ENCODE results near the gene MKRN3.

The MKRN3 gene

GRCh38 chr15:23599053-23599452 lies 33.6 kb downstream of the MKRN3 start:
- no peak for FAIRE-seq
- no peak for DNase-seq (ENCODE audit: insufficient read length, low spot score)
- TF ChIP-seq CTCF (IDR thresholded peaks at IDR 0.05; ENCODE audit: insufficient read depth, missing control alignments): no peak

- DNase-seq (ENCODE audit: insufficient read length, low spot score) (no peak), FAIRE-seq (no peak)
- no peak for TF ChIP-seq CTCF (IDR thresholded peaks at IDR 0.05; ENCODE audit: insufficient read depth, missing control alignments)
Measured at GRCh38 chr15:23602124-23602523, 36.6 kb downstream of the MKRN3 start.

- DNase-seq (ENCODE audit: insufficient read length, low spot score) (no peak), FAIRE-seq (no peak)
- TF ChIP-seq CTCF (IDR thresholded peaks at IDR 0.05; ENCODE audit: insufficient read depth, missing control alignments): no peak
Measured at GRCh38 chr15:23606226-23606625, 40.8 kb downstream of the MKRN3 start.

GRCh38 chr15:23616536-23616935 lies 51.1 kb downstream of the MKRN3 start:
- FAIRE-seq (no peak), DNase-seq (ENCODE audit: insufficient read length, low spot score) (no peak)
- no peak for TF ChIP-seq CTCF (IDR thresholded peaks at IDR 0.05; ENCODE audit: insufficient read depth, missing control alignments)

Measured in D721Med (cell line).